ENCODE data around the gene RAPGEFL1. TPM values are rescaled to one million over a fixed set of nuclear protein-coding genes. Genes with fewer than 3 reads are reported as not detected.

Gene RAPGEFL1
- total RNA-seq, 1 experiment from 2014 or later, result 23.6 TPM

DNA sequence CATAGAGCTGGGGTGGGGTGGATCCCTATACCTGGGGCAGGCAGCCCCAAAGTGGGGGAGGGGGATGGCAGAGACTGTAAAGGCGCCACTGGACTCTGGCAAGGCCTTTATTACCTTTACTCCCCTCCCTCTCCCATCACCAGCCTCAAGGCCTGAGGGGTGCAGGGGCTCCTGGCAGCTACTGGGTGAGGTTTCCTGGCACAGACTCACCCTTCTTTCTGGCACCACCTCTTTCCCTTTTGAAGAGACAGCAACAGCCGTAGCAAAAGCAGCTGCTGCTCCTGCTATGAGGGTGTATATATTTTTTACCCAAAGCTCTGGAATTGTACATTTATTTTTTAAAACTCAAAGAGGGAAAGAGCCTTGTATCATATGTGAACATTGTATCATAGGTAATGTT, 17.6 kb downstream of the RAPGEFL1 start:
- Histone ChIP-seq H3T11ph (ENCODE audit: low read length) (no peak overlapping the region), H2BK120ac (ENCODE audit: low read depth, low read length, poor library complexity, severe bottlenecking) (no peak overlapping the region), H3K56ac (ENCODE audit: insufficient read length, low read depth, low read length) (no peak overlapping the region), H4K5ac (ENCODE audit: insufficient read length, low read depth, low read length) (no peak overlapping the region), H3K9ac (ENCODE audit: extremely low read depth, insufficient read length, low read length) (no peak overlapping the region), H3K23me2 (ENCODE audit: insufficient read length, low read depth, low read length, poor library complexity, severe bottlenecking) (peaks cover 10% of the 10 kb centered on the region), H3K4ac (ENCODE audit: low read depth, low read length) (no peak overlapping the region), H2AFZ (ENCODE audit: low read length) (no peak overlapping the region), H3K4me2 (ENCODE audit: insufficient read depth, insufficient read length, low read length) (no peak overlapping the region), H2BK20ac (ENCODE audit: low read depth, low read length, poor library complexity, severe bottlenecking) (no peak overlapping the region), H3K23ac (ENCODE audit: insufficient read length, low read depth, low read length) (no peak overlapping the region), H2BK12ac (ENCODE audit: insufficient read length, low read depth, low read length) (no peak overlapping the region), H4K8ac (replicated peaks; ENCODE audit: insufficient read length, low read depth, low read length) (no peak overlapping the region), H2AK5ac (ENCODE audit: insufficient read length, low read length) (no peak overlapping the region), H3K18ac (ENCODE audit: insufficient read length, low read depth, low read length) (no peak overlapping the region), H3K4me1 (ENCODE audit: insufficient read depth, low read length) (no peaks in the 10 kb centered on the region), H3K79me1 (ENCODE audit: insufficient read depth, low read depth, low read length, poor library complexity, severe bottlenecking) (no peaks in the 10 kb centered on the region), H3K27me3 (ENCODE audit: insufficient read depth, low read length) (no peaks in the 10 kb centered on the region), H3K27ac (ENCODE audit: insufficient read length, low read depth, low read length) (no peak overlapping the region), H3K9me3 (ENCODE audit: control insufficient read depth, low read depth, low read length) (no peaks in the 10 kb centered on the region), H2BK15ac (ENCODE audit: low read depth, low read length) (no peak overlapping the region), H4K91ac (ENCODE audit: insufficient read length, low read depth, low read length) (no peak overlapping the region), H3K79me2 (ENCODE audit: insufficient read depth, low read length) (no peaks in the 10 kb centered on the region), H2BK5ac (ENCODE audit: insufficient read length, low read length) (no peak overlapping the region), H3K14ac (ENCODE audit: insufficient read depth, low read length) (no peak overlapping the region), H4K20me1 (ENCODE audit: control insufficient read depth, insufficient read depth, insufficient read length) (no peaks in the 10 kb centered on the region)
- Mint-ChIP-seq H3K36me3 (ENCODE audit: insufficient read depth in 1 of 3, low read depth in 3 of 3) (peaks cover 3 to 16% (median 16%) of the 10 kb centered on the region in 3 experiments; a peak in 6 of 7 replicates), H3K4me3 (no peak overlapping the region), H3K4me1 (peaks cover 27 to 37% of the 10 kb centered on the region in 2 experiments), H3K27ac (no peak overlapping the region), H3K9me3 (no peaks in the 10 kb centered on the region), H3K27me3 (ENCODE audit: low read depth) (peaks cover 4% of the 10 kb centered on the region)
- DNase-seq, result no peak
- no peak for TF ChIP-seq CTCF (conservative IDR thresholded peaks at IDR 0.05)
- WGBS (ENCODE audit: extremely low coverage, insufficient read length, low lambda C conversion rate), result no CpG with 5 or more reads among the region's 2 CpGs

All from H9 (cell line).